Neural crest cell (in vitro differentiated cells): Measurements from ENCODE around the gene KPNA4. TPM values are rescaled to one million over a fixed set of nuclear protein-coding genes. Genes with fewer than 3 reads are reported as not detected.

Source experiments
- DNase-seq: peaks from one replicate; pipeline ENCODE4 v3.0.0; 2021; ENCODE audit warnings: low read depth, mixed read lengths, low spot score
- H3K27ac Mint-ChIP-seq: one replicate; pipeline ENCODE4 v1.8.0; 2021; ENCODE audit warnings: mild to moderate bottlenecking, mixed read lengths; ENCODE audit not compliant: unreplicated experiment
- H3K27me3 Mint-ChIP-seq: 2 replicates; pipeline ENCODE4 v1.8.0; 2021; ENCODE audit warnings: low read depth, mild to moderate bottlenecking, mixed read lengths
- H3K36me3 Mint-ChIP-seq: 2 replicates; pipeline ENCODE4 v1.8.0; 2021; ENCODE audit warnings: low read depth, mild to moderate bottlenecking, mixed read lengths
- H3K4me1 Mint-ChIP-seq: 2 replicates; pipeline ENCODE4 v1.8.0; 2021; ENCODE audit warnings: mixed read lengths
- H3K4me3 Mint-ChIP-seq: one replicate; pipeline ENCODE4 v1.8.0; 2021; ENCODE audit warnings: mild to moderate bottlenecking, mixed read lengths
- H3K9me3 Mint-ChIP-seq: 2 replicates; pipeline ENCODE4 v1.8.0; 2021; ENCODE audit warnings: mixed read lengths
- CTCF ChIP-seq: fragments of 200-600 bp; sonication (generic); conservative IDR thresholded peaks from 2 replicates; pipeline ENCODE4 v1.5.0; 2021; ENCODE audit warnings: antibody characterized with exemption, mild to moderate bottlenecking
- total RNA-seq: library from RNA; stranded (reverse); gene quantifications from 2 replicates; pipeline ENCODE4 v1.2.1, GENCODE V29; 2021

Gene KPNA4
- total RNA-seq, 1 donor from 2014 or later = 57.8 TPM

GRCh38 chr3:160446522-160447056 is 118.8 kb downstream of the KPNA4 start:
- TF ChIP-seq CTCF = no peak
- H3K9me3 Mint-ChIP-seq = no peaks in the 10 kb centered on the region
- peaks cover 37% of the 10 kb centered on the region for H3K36me3 Mint-ChIP-seq
- H3K27me3 Mint-ChIP-seq = no peaks in the 10 kb centered on the region
- DNase-seq = no peak
- H3K4me3 Mint-ChIP-seq = peak overlapping the region; percentile 70
- H3K4me1 Mint-ChIP-seq = peaks cover 40% of the 10 kb centered on the region
- no peak overlapping the region for H3K27ac Mint-ChIP-seq

- TF ChIP-seq CTCF = no peak
- Mint-ChIP-seq H3K9me3 (no peaks in the 10 kb centered on the region), H3K27me3 (no peaks in the 10 kb centered on the region), H3K4me3 (peak overlapping the region; percentile 66), H3K4me1 (peaks cover 40% of the 10 kb centered on the region), H3K36me3 (peaks cover 40% of the 10 kb centered on the region), H3K27ac (no peak overlapping the region)
- no peak for DNase-seq
Measured at GRCh38 chr3:160445854-160446253, 119.5 kb downstream of the KPNA4 start.

Other genes with a start within 250 kb of the KPNA4 start
- 38.4 and 45.7 TPM in 2 replicates for gene IFT80, start 166.3 kb downstream of the KPNA4 start, total RNA-seq
- gene SMC4, start 165.9 kb downstream of the KPNA4 start, total RNA-seq = 175 and 180 TPM in 2 replicates
- gene TRIM59, start 115.8 kb downstream of the KPNA4 start, total RNA-seq = 39.0 and 47.4 TPM in 2 replicates
- gene ARL14, start 111.6 kb upstream of the KPNA4 start, total RNA-seq = not detected in 2 replicates
- gene PPM1L, start 190.7 kb upstream of the KPNA4 start, total RNA-seq = 33.9 and 34.3 TPM in 2 replicates